Smooth muscle cell (in vitro differentiated cells): ENCODE data around the gene PHF21A. TPM values are rescaled to one million over a fixed set of nuclear protein-coding genes. Genes with fewer than 3 reads are reported as not detected.
"Not testable (repeated sequence)": the region's sequence is repeated elsewhere in the genome, so short reads cannot be mapped to it uniquely, and the experiment has no call there.

Experiments
- DNase-seq: peaks from one replicate; lab custom pipeline; 2025; ENCODE audit not compliant: unreplicated experiment; lab: John Stamatoyannopoulos, UW
- H2AFZ ChIP-seq: fragments of 200-600 bp; sonication (generic); 2 replicates; pipeline ENCODE4 v1.6.0; 2016; ENCODE audit warnings: antibody characterized with exemption, low read depth, mild to moderate bottlenecking
- H3F3A ChIP-seq: fragments of 200-600 bp; sonication (generic); 2 replicates; pipeline ENCODE4 v1.6.0; 2017; ENCODE audit warnings: antibody characterized with exemption, low read depth
- H3K27ac ChIP-seq: fragments of 200-600 bp; sonication (generic); 2 replicates; pipeline ENCODE4 v1.5.1; 2016; ENCODE audit warnings: low read depth, mild to moderate bottlenecking
- H3K27me3 ChIP-seq: fragments of 200-600 bp; sonication (generic); 2 replicates; pipeline ENCODE4 v1.6.1; 2016; ENCODE audit warnings: low read depth, mild to moderate bottlenecking
- H3K36me3 ChIP-seq: fragments of 200-600 bp; sonication (generic); 2 replicates; pipeline ENCODE4 v1.5.1; 2016; ENCODE audit warnings: low read depth
- H3K4me1 ChIP-seq: fragments of 200-600 bp; sonication (generic); 2 replicates; pipeline ENCODE4 v1.5.1; 2016; ENCODE audit warnings: low read depth
- H3K4me2 ChIP-seq: fragments of 200-600 bp; sonication (generic); 2 replicates; pipeline ENCODE4 v1.6.0; 2016; ENCODE audit warnings: mild to moderate bottlenecking
- H3K4me3 ChIP-seq: fragments of 200-600 bp; sonication (generic); 2 replicates; pipeline ENCODE4 v1.5.1; 2016; ENCODE audit warnings: mild to moderate bottlenecking
- H3K79me2 ChIP-seq: fragments of 200-600 bp; sonication (generic); 2 replicates; pipeline ENCODE4 v1.6.0; 2016; ENCODE audit warnings: low read depth, mild to moderate bottlenecking
- H3K9ac ChIP-seq: fragments of 200-600 bp; sonication (generic); 2 replicates; pipeline ENCODE4 v1.6.0; 2016; ENCODE audit warnings: low read depth
- H3K9me3 ChIP-seq: fragments of 200-600 bp; sonication (generic); replicated peaks from 2 replicates; pipeline ENCODE4 v1.5.1; 2016; ENCODE audit warnings: low read depth
- H4K20me1 ChIP-seq: fragments of 200-600 bp; sonication (generic); 2 replicates; pipeline ENCODE4 v1.6.0; 2016; ENCODE audit warnings: low read depth
- WGBS: methylation state at CpG from one replicate; pipeline ENCODE4 v1.1.7; 2016; ENCODE audit warnings: low lambda C conversion rate; 5-methylcytosine and 5-hydroxymethylcytosine counted together
- polyA plus RNA-seq: library from polyadenylated mRNA; unstranded; fragments of >200 nt; fragmentation: Nextera tagmentation; extraction: Ambion mirVana; gene quantifications from 2 replicates; pipeline ENCODE4 v1.2.1, GENCODE V29; 2016
- total RNA-seq: library from RNA; depleted of rRNA; stranded (reverse); fragments of >200 nt; gene quantifications from 2 replicates; pipeline ENCODE4 v1.2.3, GENCODE V29; 2014
- TF ChIP-seq, protein P1 (sequence below): fragments of 200-600 bp; sonication (generic); IDR thresholded peaks from 2 replicates; pipeline ENCODE4 v1.5.1; 2017; ENCODE audit warnings: borderline replicate concordance, mild to moderate bottlenecking, antibody characterized with exemption; ENCODE audit not compliant: insufficient read depth, poor library complexity, severe bottlenecking

PHF21A gene
- total and polyA plus RNA-seq, 2 experiments from 2014 or later, result 26.1 to 28.7 TPM

DNA sequence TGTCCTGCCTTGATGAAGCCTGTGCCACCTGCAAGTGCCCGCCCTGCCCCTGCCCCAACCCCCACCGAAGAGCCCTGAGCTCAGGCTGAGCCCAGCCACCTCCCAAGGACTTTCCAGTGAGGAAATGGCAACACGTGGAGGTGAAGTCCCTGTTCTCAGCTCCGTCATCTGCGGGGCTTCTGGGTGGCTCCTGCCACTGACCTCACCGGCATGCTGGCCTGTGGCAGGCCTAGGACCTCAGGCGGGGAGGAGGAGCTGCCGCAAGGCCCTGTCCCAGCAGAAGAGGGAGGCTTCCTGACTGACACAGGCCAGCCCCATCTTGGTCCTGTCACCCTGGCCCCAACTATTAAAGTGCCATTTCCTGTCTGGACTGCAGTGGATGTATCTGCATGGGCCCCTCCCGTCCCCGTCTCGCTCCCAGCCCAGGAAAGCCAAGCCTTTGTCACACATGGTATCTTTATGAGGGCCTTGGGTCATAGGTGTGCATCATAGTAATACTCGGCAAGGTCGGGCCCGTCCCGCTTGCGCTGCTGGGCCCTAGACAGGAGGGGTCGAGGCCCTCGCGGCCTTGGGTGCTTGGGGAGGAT is 215.1 kb downstream of the PHF21A start:
- Histone ChIP-seq H3K4me2 (no peak overlapping the region), H3K4me3 (no peak overlapping the region), H3K79me2 (no peaks in the 10 kb centered on the region), H3K27me3 (no peaks in the 10 kb centered on the region), H3K27ac (no peak overlapping the region), H4K20me1 (peaks cover 6% of the 10 kb centered on the region), H3F3A (no peaks in the 10 kb centered on the region), H3K9me3 (no peaks in the 10 kb centered on the region), H2AFZ (no peak overlapping the region), H3K9ac (no peak overlapping the region), H3K36me3 (no peaks in the 10 kb centered on the region), H3K4me1 (no peaks in the 10 kb centered on the region)
- DNase-seq, result no peak
- TF ChIP-seq, protein P1, sequence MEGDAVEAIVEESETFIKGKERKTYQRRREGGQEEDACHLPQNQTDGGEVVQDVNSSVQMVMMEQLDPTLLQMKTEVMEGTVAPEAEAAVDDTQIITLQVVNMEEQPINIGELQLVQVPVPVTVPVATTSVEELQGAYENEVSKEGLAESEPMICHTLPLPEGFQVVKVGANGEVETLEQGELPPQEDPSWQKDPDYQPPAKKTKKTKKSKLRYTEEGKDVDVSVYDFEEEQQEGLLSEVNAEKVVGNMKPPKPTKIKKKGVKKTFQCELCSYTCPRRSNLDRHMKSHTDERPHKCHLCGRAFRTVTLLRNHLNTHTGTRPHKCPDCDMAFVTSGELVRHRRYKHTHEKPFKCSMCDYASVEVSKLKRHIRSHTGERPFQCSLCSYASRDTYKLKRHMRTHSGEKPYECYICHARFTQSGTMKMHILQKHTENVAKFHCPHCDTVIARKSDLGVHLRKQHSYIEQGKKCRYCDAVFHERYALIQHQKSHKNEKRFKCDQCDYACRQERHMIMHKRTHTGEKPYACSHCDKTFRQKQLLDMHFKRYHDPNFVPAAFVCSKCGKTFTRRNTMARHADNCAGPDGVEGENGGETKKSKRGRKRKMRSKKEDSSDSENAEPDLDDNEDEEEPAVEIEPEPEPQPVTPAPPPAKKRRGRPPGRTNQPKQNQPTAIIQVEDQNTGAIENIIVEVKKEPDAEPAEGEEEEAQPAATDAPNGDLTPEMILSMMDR, result no peak
- 83% methylated on average over 18 of the region's 19 CpGs for WGBS

DNA sequence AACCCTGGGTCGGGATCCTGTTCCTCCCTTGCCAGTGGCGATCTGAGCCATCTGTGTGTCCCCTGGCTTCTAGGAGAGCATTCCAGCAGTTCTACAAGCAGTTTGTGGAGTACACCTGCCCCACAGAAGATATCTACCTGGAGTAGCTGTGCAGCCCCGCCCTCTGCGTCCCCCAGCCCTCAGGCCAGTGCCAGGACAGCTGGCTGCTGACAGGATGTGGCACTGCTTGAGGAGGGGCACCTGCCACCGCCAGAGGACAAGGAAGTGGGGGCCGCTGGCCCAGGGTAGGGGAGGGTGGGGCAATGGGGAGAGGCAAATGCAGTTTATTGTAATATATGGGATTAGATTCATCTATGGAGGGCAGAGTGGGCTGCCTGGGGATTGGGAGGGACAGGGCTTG is 215.7 kb downstream of the PHF21A start:
- WGBS, result 98% methylated on average over 3 of the region's 6 CpGs
- H3K27me3 ChIP-seq, result not testable (repeated sequence)

DNA sequence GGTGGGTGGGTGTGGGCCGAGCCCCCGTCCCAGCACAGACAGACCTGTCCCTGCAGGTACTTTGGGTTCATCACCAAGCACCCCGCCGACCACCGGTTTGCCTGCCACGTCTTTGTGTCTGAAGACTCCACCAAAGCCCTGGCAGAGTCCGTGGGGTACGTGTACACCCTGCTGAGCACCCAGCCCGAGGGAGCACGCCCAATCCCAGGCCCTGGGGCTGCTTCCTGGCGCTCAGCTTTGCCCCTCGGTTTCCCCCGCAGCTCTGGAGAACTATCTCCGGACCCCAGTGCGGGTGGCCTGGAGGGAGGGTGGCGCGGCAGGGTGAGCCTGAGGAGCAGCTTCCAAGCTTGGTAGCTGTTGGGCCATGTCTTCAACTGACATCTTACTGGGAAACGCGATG is 216.2 kb downstream of the PHF21A start:
- H3F3A ChIP-seq, result no peaks in the 10 kb centered on the region
- no peaks in the 10 kb centered on the region for H3K36me3 ChIP-seq
- peaks cover 9% of the 10 kb centered on the region for H4K20me1 ChIP-seq
- H3K4me1 ChIP-seq, result peaks cover 5% of the 10 kb centered on the region
- no peak overlapping the region for H3K27ac ChIP-seq
- H3K9ac ChIP-seq, result no peak overlapping the region
- H3K27me3 ChIP-seq, result no peaks in the 10 kb centered on the region
- H3K79me2 ChIP-seq, result no peaks in the 10 kb centered on the region
- no peak overlapping the region for H3K4me2 ChIP-seq
- WGBS, result 94% methylated on average over 19 of the region's 19 CpGs
- no peak for DNase-seq
- TF ChIP-seq, protein P1, result no peak
- no peak overlapping the region for H3K4me3 ChIP-seq
- no peaks in the 10 kb centered on the region for H3K9me3 ChIP-seq
- H2AFZ ChIP-seq, result no peak overlapping the region

More for the DNA sequence above, 215.7 kb downstream of the PHF21A start:
- DNase-seq, H3K36me3 ChIP-seq, H2AFZ ChIP-seq, H3K27ac ChIP-seq, H4K20me1 ChIP-seq, H3K79me2 ChIP-seq, H3K4me3 ChIP-seq, H3K4me1 ChIP-seq, H3K9ac ChIP-seq, H3F3A ChIP-seq, H3K4me2 ChIP-seq, H3K9me3 ChIP-seq: not testable (repeated sequence)

DNA sequence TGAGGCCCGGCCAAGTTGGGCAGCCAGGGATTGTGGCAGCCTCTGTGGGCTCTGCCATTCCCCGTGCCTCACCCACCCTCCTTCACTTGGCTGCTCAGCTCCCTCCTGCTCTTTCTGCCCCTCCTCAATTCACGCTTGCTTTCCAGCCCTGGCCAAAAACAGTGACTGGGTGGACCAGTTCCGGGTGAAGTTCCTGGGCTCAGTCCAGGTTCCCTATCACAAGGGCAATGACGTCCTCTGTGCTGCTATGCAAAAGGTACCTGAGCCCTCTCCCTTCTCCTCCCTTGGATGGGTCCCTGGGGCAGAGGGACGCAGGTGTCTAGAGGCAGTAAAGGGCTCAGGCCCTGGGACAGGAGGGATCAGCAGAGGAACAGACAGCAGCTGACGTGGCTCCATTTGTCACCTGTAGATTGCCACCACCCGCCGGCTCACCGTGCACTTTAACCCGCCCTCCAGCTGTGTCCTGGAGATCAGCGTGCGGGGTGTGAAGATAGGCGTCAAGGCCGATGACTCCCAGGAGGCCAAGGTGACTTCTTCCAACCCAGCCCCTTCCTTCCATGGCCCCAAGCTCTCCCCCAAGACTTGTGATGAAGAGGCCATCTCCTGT is 216.8 kb downstream of the PHF21A start:
- H3K4me1 ChIP-seq, result peaks cover 6% of the 10 kb centered on the region
- no peak for DNase-seq
- no peaks in the 10 kb centered on the region for H3K79me2 ChIP-seq
- peaks cover 9% of the 10 kb centered on the region for H4K20me1 ChIP-seq
- H3K9ac ChIP-seq, result no peak overlapping the region
- no peaks in the 10 kb centered on the region for H3K36me3 ChIP-seq
- no peak overlapping the region for H3K4me2 ChIP-seq
- no peaks in the 10 kb centered on the region for H3F3A ChIP-seq
- H3K9me3 ChIP-seq, result no peaks in the 10 kb centered on the region
- no peak overlapping the region for H2AFZ ChIP-seq
- WGBS, result 95% methylated on average over 15 of the region's 15 CpGs
- no peak overlapping the region for H3K27ac ChIP-seq
- TF ChIP-seq, protein P1, result no peak
- no peaks in the 10 kb centered on the region for H3K27me3 ChIP-seq
- no peak overlapping the region for H3K4me3 ChIP-seq
